AG04450 (cell line): ENCODE data around the gene UACA. TPM values are rescaled to one million over a fixed set of nuclear protein-coding genes. Genes with fewer than 3 reads are reported as not detected.

Source experiments
- CTCF ChIA-PET: fragments of 300-600, 350-600 bp; formaldehyde crosslinking; extraction: SDS; loops from one replicate; lab custom pipeline; 2022; ENCODE audit warnings: antibody characterized with exemption, inconsistent platforms; lab: Charles Lee
- POLR2A ChIA-PET: fragments of 350-600 bp; formaldehyde crosslinking; extraction: SDS; loops from one replicate; lab custom pipeline; 2021; ENCODE audit warnings: antibody characterized with exemption, inconsistent platforms; lab: Yijun Ruan, JAX
- DNase-seq: peaks from one replicate; pipeline ENCODE4 v3.0.0-alpha.2; 2011; ENCODE audit warnings: low read depth, low spot score
- H3K27ac ChIP-seq: one replicate; pipeline ENCODE4 v1.5.1; 2012; ENCODE audit warnings: low read depth, low read length, control low read depth
- H3K27me3 ChIP-seq: one replicate; pipeline ENCODE4 v1.6.0; 2012; ENCODE audit warnings: low read length; ENCODE audit not compliant: control insufficient read depth, insufficient read depth
- H3K4me3 ChIP-seq: 2 replicates; pipeline ENCODE4 v1.5.1; 2011; ENCODE audit warnings: mild to moderate bottlenecking, low read depth, low read length, control low read depth
- H3K9me3 ChIP-seq: 2 replicates; pipeline ENCODE4 v1.5.1; 2012; ENCODE audit warnings: low read length; ENCODE audit not compliant: control insufficient read depth, insufficient read depth
- polyA plus RNA-seq: library from polyadenylated mRNA; depleted of rRNA; stranded (reverse); fragments of >200 nt; gene quantifications from 2 replicates; pipeline ENCODE4 v1.2.3, GENCODE V29; 2011
- TF ChIP-seq, protein P1 (sequence below): IDR thresholded peaks from 2 replicates; pipeline ENCODE4 v1.5.1; 2011; ENCODE audit warnings: low read depth, low read length, control low read depth, inconsistent platforms

The UACA gene
- polyA plus RNA-seq, 1 experiment: 134 TPM

DNA sequence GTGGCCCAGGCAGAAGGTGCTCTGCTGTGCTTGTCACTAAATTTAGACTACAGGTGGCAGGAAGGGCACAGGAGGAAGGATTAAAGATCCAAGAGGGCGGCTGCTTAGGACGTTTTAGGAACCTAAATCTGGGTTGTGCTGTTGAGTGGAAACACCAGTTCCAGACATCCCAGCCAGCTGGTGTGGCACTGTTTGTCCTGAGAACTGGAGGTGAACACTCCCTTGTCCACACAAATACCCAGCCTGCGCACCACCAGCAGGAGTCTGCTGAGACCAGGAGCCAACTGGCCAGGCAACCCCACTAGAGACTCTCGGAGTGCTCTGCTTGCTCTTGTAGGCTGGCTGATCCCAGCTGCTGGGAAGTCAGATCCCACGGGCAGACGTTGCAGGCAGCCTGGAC lies 30.3 kb upstream of the UACA start:
- Histone ChIP-seq H3K4me3 (no peak overlapping the region), H3K27ac (peak overlapping the region; percentile 98), H3K9me3 (no peaks in the 10 kb centered on the region; the same call in 1 of the 2 replicates), H3K27me3 (no peaks in the 10 kb centered on the region)
- POLR2A ChIA-PET: no interaction called here
- CTCF ChIA-PET: no interaction called here
- no peak for DNase-seq
- TF ChIP-seq, protein P1, sequence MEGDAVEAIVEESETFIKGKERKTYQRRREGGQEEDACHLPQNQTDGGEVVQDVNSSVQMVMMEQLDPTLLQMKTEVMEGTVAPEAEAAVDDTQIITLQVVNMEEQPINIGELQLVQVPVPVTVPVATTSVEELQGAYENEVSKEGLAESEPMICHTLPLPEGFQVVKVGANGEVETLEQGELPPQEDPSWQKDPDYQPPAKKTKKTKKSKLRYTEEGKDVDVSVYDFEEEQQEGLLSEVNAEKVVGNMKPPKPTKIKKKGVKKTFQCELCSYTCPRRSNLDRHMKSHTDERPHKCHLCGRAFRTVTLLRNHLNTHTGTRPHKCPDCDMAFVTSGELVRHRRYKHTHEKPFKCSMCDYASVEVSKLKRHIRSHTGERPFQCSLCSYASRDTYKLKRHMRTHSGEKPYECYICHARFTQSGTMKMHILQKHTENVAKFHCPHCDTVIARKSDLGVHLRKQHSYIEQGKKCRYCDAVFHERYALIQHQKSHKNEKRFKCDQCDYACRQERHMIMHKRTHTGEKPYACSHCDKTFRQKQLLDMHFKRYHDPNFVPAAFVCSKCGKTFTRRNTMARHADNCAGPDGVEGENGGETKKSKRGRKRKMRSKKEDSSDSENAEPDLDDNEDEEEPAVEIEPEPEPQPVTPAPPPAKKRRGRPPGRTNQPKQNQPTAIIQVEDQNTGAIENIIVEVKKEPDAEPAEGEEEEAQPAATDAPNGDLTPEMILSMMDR: no peak

DNA sequence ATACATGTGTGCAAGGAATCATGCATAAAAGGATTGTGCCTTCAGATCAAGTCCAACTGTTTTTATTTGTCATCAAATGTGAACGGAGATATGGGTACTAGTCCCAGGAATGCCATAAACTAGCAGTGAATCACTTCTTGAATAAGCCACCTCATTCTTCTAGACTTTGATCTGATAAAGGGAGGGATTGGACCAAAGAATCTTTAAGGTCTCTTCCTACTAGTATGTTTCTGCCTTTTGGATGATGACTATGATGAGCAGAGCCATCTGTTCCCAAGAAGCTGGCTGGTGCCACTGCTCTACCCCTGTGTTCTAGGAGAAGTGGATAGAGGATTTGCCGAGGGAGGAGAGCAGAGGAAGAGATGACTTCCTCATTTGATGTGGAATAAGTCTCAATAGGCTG lies 28.8 kb upstream of the UACA start:
- Histone ChIP-seq H3K4me3 (no peak overlapping the region), H3K27ac (peak overlapping the region; percentile 69), H3K9me3 (no peaks in the 10 kb centered on the region; the same call in 1 of the 2 replicates), H3K27me3 (no peaks in the 10 kb centered on the region)
- ChIA-PET POLR2A (no interaction called here), CTCF (no interaction called here)
- no peak for DNase-seq
- TF ChIP-seq, protein P1: no peak

DNA sequence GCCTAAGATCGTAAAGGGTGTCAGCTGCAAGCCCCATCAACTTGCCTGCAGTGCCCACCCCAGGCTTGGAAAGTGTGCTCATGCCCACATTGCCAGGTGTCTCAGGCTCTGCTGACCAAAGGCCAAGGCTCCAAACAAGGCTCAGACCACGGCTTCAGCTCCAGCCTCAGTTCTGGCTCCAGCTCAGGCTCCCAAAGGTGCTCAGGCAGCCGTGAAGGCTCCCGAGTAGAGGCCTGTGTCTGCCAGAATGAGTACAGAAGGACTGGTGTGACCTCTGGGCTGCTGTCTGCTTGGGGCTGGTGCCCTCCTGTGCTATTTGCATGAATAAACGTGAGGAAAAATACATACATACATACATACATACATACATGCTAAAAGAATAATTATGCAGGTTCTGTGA lies 27.9 kb upstream of the UACA start:
- CTCF ChIA-PET: no interaction called here
- DNase-seq: no peak

DNA sequence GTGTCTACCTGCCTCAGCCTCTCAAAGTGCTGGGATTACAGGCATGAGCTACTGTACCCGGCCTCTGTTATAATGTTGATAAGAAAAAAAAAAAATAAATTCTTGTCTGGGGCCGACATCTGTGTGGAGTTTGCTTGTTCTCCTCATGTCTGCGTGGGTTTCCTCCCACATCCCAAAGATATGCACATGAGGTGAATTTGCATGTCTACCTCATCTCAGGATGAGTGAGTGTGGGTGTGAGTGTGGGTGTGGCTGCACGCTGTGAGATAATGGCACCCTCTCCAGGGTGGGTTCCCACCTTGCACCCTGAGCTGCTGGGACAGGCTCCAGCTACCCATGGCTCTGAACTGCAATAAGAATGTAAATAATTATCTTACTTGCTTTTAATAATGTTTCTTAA lies 25.9 kb upstream of the UACA start:
- Histone ChIP-seq H3K27me3 (no peaks in the 10 kb centered on the region), H3K27ac (peak overlapping the region; percentile 73), H3K4me3 (no peak overlapping the region), H3K9me3 (no peaks in the 10 kb centered on the region)
- TF ChIP-seq, protein P1: no peak
- DNase-seq: no peak
- ChIA-PET POLR2A (interaction anchor here (2.9 kb wide), 1 partner anchor 10 kb away, joined by 23 read pairs; no protein-coding TSS in a partner anchor), CTCF (interaction anchor here (0.9 to 1.8 kb wide), 4 partner anchors 10 to 67 kb away, joined by 3 to 6 read pairs (median 4); no protein-coding TSS in a partner anchor)

More for the DNA sequence above, 27.9 kb upstream of the UACA start:
- TF ChIP-seq, protein P1: no peak
- POLR2A ChIA-PET: interaction anchor here (1.1 kb wide), 1 partner anchor 9 kb away, joined by 3 read pairs; no protein-coding TSS in a partner anchor
- no peak overlapping the region for H3K27ac ChIP-seq
- no peaks in the 10 kb centered on the region for H3K9me3 ChIP-seq
- H3K4me3 ChIP-seq: no peak overlapping the region
- no peaks in the 10 kb centered on the region for H3K27me3 ChIP-seq

DNA sequence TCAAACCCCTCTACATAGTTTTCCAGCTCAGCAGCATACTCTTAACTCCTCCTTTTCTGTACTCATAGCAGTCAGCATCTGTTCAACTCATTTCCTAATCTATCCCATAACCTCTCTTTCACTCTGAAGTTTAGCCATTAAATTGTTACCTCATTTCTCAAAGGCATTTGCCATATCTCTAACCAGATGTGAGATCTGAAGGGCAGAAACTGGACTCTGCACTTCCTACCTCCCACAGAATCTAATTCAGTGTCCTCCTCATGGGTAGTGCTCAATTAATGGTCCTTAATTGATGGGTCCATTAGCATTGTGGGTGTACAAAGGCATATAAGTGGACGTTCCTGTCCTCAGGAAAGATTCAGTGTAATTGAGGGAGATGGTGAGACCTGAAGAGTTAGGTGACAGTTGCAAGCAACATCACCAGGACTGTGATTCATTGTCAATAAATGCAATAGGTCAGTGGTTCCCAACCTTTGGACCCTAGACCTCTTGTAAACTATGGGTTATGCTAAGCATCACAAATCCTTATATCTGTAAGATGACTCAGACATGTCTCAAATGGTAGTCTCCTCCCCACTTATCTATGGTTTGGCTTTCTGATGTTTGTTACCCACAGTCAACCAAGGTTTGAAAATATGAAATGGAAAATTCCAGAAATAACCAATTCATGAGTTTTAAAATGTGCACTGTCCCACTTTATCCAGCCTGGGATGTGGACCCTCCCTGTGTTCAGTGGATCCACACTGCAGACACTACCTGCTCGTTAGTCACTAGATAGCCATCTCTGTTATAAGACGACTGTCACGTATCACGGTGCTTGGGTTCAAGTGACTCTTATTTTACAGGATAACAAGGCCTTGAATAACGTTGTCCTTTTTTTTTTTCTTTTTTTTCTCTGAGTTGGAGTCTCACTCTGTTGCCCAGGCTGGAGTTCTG lies 25.0 kb upstream of the UACA start:
- POLR2A ChIA-PET: interaction anchor here (2.9 kb wide), 1 partner anchor 11 kb away, joined by 23 read pairs; no protein-coding TSS in a partner anchor
- H3K27me3 ChIP-seq: no peaks in the 10 kb centered on the region
- H3K27ac ChIP-seq: peak overlapping the region; percentile 73
- H3K9me3 ChIP-seq: no peaks in the 10 kb centered on the region
- no peak overlapping the region for H3K4me3 ChIP-seq
- CTCF ChIA-PET: interaction anchor here (1.1 to 1.8 kb wide), 3 partner anchors 9 to 66 kb away, joined by 3 to 6 read pairs (median 4); no protein-coding TSS in a partner anchor
- TF ChIP-seq, protein P1: no peak
- DNase-seq: no peak
